ENCODE results near the gene RABL6.
"Not testable (repeated sequence)": the region's sequence is repeated elsewhere in the genome, so short reads cannot be mapped to it uniquely, and the experiment has no call there.

The RABL6 gene

DNA sequence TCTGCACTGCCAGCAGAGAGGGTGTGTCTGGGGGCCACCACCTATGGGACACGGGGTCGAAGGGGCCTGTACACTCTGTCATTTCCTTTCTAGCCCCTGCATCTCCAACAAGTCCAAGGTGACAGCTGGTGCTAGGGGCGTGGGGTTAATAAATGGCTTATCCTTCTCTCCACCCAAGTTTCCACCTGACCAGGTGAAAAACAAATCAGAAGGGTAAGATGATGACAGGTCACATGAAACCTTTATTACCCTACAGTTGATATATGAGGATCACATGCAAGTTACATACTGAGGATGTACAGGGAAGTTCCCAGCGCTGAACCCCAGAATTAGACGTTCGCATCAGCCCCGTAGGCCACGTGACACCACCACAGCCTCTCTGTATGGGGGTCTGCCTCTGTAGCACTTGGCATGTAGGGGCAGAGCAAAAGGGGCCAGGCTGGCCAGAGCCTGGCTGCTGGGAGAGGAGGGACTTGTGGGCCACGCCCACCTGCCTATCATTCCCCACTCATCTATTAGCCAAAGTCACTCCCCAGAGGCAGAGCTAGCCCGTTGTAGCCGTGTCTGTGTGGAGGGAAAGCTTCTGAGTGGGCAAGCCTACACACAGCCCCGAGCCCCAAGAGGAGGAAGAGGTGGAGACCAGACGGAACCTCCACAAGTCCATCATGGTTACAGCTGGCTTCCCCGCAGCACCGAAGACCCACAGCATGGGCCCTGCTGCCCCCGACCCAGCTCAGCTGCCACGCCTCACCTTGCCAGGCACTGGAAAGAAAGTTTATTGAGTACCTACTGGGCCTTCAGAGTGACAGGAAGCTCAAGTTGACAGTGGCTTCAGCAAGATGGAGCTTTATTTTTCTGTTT is 14.4 kb upstream of the RABL6 start:
- no peak overlapping the region for H3K4me3 ChIP-seq (ENCODE audit: low read depth, low read length)
- TF ChIP-seq, protein P1, sequence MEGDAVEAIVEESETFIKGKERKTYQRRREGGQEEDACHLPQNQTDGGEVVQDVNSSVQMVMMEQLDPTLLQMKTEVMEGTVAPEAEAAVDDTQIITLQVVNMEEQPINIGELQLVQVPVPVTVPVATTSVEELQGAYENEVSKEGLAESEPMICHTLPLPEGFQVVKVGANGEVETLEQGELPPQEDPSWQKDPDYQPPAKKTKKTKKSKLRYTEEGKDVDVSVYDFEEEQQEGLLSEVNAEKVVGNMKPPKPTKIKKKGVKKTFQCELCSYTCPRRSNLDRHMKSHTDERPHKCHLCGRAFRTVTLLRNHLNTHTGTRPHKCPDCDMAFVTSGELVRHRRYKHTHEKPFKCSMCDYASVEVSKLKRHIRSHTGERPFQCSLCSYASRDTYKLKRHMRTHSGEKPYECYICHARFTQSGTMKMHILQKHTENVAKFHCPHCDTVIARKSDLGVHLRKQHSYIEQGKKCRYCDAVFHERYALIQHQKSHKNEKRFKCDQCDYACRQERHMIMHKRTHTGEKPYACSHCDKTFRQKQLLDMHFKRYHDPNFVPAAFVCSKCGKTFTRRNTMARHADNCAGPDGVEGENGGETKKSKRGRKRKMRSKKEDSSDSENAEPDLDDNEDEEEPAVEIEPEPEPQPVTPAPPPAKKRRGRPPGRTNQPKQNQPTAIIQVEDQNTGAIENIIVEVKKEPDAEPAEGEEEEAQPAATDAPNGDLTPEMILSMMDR (conservative IDR thresholded peaks at IDR 0.05; ENCODE audit: low read depth, low read length), result no peak
- DNase-seq (ENCODE audit: low read depth), result no peak

- DNase-seq (ENCODE audit: low read depth), result no peak
- TF ChIP-seq, protein P1 (conservative IDR thresholded peaks at IDR 0.05; ENCODE audit: low read depth, low read length), result no peak
- no peak overlapping the region for H3K4me3 ChIP-seq (ENCODE audit: low read depth, low read length)
These were observed 13.3 kb upstream of the RABL6 start for GRCh38 chr9:136794281-136794999.

- DNase-seq (ENCODE audit: low read depth), result no peak
- no peak overlapping the region for H3K4me3 ChIP-seq (ENCODE audit: low read depth, low read length)
- TF ChIP-seq, protein P1 (conservative IDR thresholded peaks at IDR 0.05; ENCODE audit: low read depth, low read length), result no peak
These were observed 12.8 kb upstream of the RABL6 start for GRCh38 chr9:136795000-136795348.

DNA sequence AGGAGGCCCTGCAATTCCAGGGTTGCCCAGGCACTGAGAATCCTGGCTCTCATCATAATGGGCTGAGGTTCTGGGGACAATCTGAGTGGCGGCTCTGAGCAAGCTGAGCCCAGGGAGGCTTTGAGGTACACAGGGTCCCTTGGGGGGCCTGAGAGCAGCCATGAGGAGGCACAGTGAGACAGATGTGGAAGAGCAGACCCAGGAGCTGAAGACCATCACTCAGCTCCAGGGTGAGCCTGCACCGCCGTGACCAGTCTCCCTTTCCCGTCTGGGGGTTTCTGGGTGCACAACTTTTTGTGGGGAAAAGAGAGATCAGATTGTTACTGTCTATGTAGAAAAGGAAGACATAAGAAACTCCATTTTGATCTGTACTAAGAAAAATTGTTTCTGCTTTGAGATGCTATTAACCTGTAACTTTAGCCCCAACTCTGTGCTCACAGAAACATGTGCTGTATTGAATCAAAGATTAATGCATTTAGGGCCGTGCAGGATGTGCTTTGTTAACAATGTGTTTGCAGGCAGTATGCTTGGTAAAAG is 11.4 kb upstream of the RABL6 start, which contains the start of gene CCDC183:
Gene CCDC183, plus strand, starts transcription at position 101 of the 537 bp plus-strand sequence. Its CDS starts 60 bp downstream, at position 161.
- TF ChIP-seq, protein P1 (conservative IDR thresholded peaks at IDR 0.05; ENCODE audit: low read depth, low read length), result no peak
- no peak within 1 kb of the TSS for H3K4me3 ChIP-seq (ENCODE audit: low read depth, low read length)
- DNase-seq (ENCODE audit: low read depth), result no peak

- not testable (repeated sequence) for H3K4me3 ChIP-seq (ENCODE audit: low read depth, low read length)
- peak; percentile 67 for DNase-seq (ENCODE audit: low read depth)
These were observed 10.9 kb upstream of the RABL6 start for GRCh38 chr9:136796775-136797347.

DNA sequence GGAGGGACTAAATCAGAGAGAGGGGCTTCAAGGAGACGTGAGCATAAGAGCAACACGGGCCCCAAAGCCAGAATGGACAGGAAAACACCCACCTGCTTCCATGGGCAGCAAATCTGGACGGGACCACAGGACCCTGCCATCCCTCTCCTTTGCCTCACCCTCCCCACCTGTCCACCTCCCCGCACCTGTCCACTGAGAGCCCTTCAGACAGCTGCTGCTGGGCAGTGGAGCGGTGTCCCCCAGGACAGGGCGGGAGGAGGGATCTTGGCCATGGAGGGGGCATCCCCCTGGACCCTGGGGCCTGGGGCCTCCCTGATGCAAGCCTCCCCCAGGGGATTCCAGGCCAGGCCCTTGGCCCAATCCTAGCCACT is 9.1 kb upstream of the RABL6 start:
- no peak overlapping the region for H3K4me3 ChIP-seq (ENCODE audit: low read depth, low read length)
- DNase-seq (ENCODE audit: low read depth), result no peak
- TF ChIP-seq, protein P1 (conservative IDR thresholded peaks at IDR 0.05; ENCODE audit: low read depth, low read length), result no peak

Data from choroid plexus epithelial cell (primary cell).